ENCODE measurements around the gene ZFYVE27.

The ZFYVE27 gene

DNA sequence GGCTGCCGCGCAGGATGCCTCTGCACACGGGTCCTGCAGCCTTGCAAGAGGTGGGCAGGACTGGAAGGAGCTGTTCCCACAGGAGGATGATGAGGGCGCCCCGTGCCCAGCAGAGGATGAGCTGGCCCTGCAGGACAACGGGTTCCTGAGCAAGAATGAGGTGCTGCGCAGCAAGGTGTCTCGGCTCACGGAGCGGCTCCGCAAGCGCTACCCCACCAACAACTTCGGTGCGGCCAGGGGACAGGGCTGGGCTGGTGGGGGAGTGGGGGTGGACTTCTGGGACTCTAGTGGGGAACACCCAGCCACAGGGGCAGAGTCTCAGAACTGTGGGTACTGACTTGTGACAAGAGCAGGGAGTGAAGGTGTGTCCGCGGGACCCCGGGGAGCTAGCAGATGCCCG lies 16.0 kb downstream of the ZFYVE27 start:
- Histone ChIP-seq H4K20me1 (ENCODE audit: insufficient read depth, low read length) (peaks cover 13% of the 10 kb centered on the region; the same call in 1 of the 2 replicates), H3K4me1 (ENCODE audit: insufficient read depth, low read length) (no peaks in the 10 kb centered on the region), H3K4me3 (ENCODE audit: low read depth in 1 of 2, low read length in 2 of 2) (no peak overlapping the region), H3K79me2 (ENCODE audit: insufficient read depth, low read length) (no peaks in the 10 kb centered on the region), H3K36me3 (ENCODE audit: insufficient read depth, low read length) (peaks cover 97% of the 10 kb centered on the region), H3K27me3 (ENCODE audit: insufficient read depth, low read length, poor library complexity) (no peaks in the 10 kb centered on the region), H3K9ac (ENCODE audit: low read depth, low read length) (no peak overlapping the region), H3K27ac (ENCODE audit: low read length) (no peak overlapping the region), H2AFZ (ENCODE audit: low read depth, low read length) (no peak overlapping the region), H3K4me2 (ENCODE audit: insufficient read depth, low read length) (no peak overlapping the region), H3K9me3 (ENCODE audit: insufficient read depth, low read length, severe bottlenecking) (no peaks in the 10 kb centered on the region)
- ATAC-seq (ENCODE audit: insufficient read depth, low read depth) = no peak
- TF ChIP-seq, protein P1, sequence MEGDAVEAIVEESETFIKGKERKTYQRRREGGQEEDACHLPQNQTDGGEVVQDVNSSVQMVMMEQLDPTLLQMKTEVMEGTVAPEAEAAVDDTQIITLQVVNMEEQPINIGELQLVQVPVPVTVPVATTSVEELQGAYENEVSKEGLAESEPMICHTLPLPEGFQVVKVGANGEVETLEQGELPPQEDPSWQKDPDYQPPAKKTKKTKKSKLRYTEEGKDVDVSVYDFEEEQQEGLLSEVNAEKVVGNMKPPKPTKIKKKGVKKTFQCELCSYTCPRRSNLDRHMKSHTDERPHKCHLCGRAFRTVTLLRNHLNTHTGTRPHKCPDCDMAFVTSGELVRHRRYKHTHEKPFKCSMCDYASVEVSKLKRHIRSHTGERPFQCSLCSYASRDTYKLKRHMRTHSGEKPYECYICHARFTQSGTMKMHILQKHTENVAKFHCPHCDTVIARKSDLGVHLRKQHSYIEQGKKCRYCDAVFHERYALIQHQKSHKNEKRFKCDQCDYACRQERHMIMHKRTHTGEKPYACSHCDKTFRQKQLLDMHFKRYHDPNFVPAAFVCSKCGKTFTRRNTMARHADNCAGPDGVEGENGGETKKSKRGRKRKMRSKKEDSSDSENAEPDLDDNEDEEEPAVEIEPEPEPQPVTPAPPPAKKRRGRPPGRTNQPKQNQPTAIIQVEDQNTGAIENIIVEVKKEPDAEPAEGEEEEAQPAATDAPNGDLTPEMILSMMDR (IDR thresholded peaks at IDR 0.05; ENCODE audit: borderline replicate concordance, extremely low read depth, low read length, poor library complexity, severe bottlenecking) = no peak
- TF ChIP-seq EZH2 (IDR thresholded peaks at IDR 0.05; ENCODE audit: borderline replicate concordance, low read depth, low read length, severe bottlenecking) = no peak
- no peak for DNase-seq

DNA sequence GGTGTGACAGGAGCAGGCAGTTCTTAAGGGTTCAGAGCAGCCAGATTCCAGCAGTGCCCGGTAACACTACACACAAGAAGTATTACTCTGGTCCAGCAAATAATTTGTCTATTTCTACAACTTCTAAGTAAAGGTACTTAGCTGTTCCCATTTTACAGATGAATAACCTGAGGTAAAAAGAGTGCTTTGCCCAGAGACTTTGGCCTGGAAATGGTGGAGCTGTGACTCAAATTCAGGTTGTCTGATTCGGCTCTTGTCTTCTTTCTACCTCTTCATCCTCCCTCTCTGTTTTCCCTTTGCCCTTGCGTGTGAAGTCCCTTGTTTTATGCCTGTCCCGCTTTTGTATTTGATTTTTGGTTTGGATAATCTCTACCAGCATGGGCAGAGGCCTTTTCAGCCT lies 17.8 kb downstream of the ZFYVE27 start:
- no peaks in the 10 kb centered on the region for H3K27me3 ChIP-seq (ENCODE audit: insufficient read depth, low read length, poor library complexity)
- no peaks in the 10 kb centered on the region for H3K79me2 ChIP-seq (ENCODE audit: insufficient read depth, low read length)
- H2AFZ ChIP-seq (ENCODE audit: low read depth, low read length) = no peak overlapping the region
- peaks cover 12% of the 10 kb centered on the region for H4K20me1 ChIP-seq (ENCODE audit: insufficient read depth, low read length)
- DNase-seq (no peak), ATAC-seq (ENCODE audit: insufficient read depth, low read depth) (no peak)
- TF ChIP-seq EZH2 (IDR thresholded peaks at IDR 0.05; ENCODE audit: borderline replicate concordance, low read depth, low read length, severe bottlenecking) = no peak
- TF ChIP-seq, protein P1 (IDR thresholded peaks at IDR 0.05; ENCODE audit: borderline replicate concordance, extremely low read depth, low read length, poor library complexity, severe bottlenecking) = no peak
- H3K36me3 ChIP-seq (ENCODE audit: insufficient read depth, low read length) = peaks cover 90% of the 10 kb centered on the region
- H3K9me3 ChIP-seq (ENCODE audit: insufficient read depth, low read length, severe bottlenecking) = no peaks in the 10 kb centered on the region
- no peak overlapping the region for H3K4me3 ChIP-seq (ENCODE audit: low read depth in 1 of 2, low read length in 2 of 2)
- H3K4me2 ChIP-seq (ENCODE audit: insufficient read depth, low read length) = no peak overlapping the region
- no peak overlapping the region for H3K9ac ChIP-seq (ENCODE audit: low read depth, low read length)
- H3K27ac ChIP-seq (ENCODE audit: low read length) = no peak overlapping the region
- no peaks in the 10 kb centered on the region for H3K4me1 ChIP-seq (ENCODE audit: insufficient read depth, low read length)

DNA sequence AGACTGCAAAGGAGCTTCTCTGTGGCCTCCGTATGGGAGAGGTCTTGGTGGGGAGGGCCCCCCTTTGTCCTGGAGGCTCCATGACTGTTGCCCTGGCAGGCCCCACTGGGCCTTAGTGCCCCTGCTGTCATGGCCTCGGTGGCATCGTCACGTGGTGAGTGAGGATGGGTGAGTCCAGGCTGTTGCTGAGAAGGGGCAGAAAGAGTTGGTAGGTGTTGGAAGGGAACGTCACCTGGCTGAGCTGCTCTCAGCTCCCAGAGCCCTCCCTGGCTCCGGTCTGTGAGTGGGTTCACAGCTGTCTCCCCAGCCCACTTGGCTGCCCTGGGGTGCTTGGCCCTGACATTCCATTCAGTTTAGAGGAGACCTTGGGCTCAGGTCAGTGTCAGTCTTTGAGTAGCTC lies 18.8 kb downstream of the ZFYVE27 start:
- ATAC-seq (ENCODE audit: insufficient read depth, low read depth) = no peak
- Histone ChIP-seq H3K36me3 (ENCODE audit: insufficient read depth, low read length) (peaks cover 86% of the 10 kb centered on the region), H4K20me1 (ENCODE audit: insufficient read depth, low read length) (peaks cover 12% of the 10 kb centered on the region), H3K4me1 (ENCODE audit: insufficient read depth, low read length) (no peaks in the 10 kb centered on the region), H3K9ac (ENCODE audit: low read depth, low read length) (no peak overlapping the region), H3K4me2 (ENCODE audit: insufficient read depth, low read length) (no peak overlapping the region), H2AFZ (ENCODE audit: low read depth, low read length) (no peak overlapping the region), H3K79me2 (ENCODE audit: insufficient read depth, low read length) (no peaks in the 10 kb centered on the region), H3K27me3 (ENCODE audit: insufficient read depth, low read length, poor library complexity) (no peaks in the 10 kb centered on the region), H3K27ac (ENCODE audit: low read length) (no peak overlapping the region), H3K9me3 (ENCODE audit: insufficient read depth, low read length, severe bottlenecking) (no peaks in the 10 kb centered on the region), H3K4me3 (ENCODE audit: low read depth in 1 of 2, low read length in 2 of 2) (no peak overlapping the region)
- no peak for DNase-seq
- TF ChIP-seq, protein P1 (IDR thresholded peaks at IDR 0.05; ENCODE audit: borderline replicate concordance, extremely low read depth, low read length, poor library complexity, severe bottlenecking) = no peak
- TF ChIP-seq EZH2 (IDR thresholded peaks at IDR 0.05; ENCODE audit: borderline replicate concordance, low read depth, low read length, severe bottlenecking) = no peak

DNA sequence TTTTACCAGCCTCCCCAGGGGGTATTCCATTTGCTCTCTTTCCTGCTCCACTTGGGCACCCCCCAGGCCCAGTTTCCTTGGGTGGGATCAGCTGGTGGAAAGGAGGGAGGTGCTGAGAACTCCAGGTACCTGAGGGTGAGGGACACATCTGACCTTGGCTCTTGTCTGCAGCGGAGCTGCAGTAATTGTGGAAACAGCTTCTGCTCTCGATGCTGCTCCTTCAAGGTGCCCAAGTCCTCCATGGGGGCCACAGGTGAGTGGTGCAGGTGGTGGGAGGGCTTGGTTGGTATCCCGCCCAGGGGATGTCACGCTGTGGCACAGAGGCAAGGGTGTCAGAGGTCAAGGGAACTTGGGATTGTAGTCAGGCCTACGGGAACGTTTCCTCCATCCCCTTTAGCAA lies 20.5 kb downstream of the ZFYVE27 start:
- no peak for ATAC-seq (ENCODE audit: insufficient read depth, low read depth)
- no peaks in the 10 kb centered on the region for H3K9me3 ChIP-seq (ENCODE audit: insufficient read depth, low read length, severe bottlenecking)
- H3K9ac ChIP-seq (ENCODE audit: low read depth, low read length) = no peak overlapping the region
- H3K27ac ChIP-seq (ENCODE audit: low read length) = no peak overlapping the region
- H3K27me3 ChIP-seq (ENCODE audit: insufficient read depth, low read length, poor library complexity) = no peaks in the 10 kb centered on the region
- no peak for DNase-seq
- no peak overlapping the region for H3K4me2 ChIP-seq (ENCODE audit: insufficient read depth, low read length)
- H2AFZ ChIP-seq (ENCODE audit: low read depth, low read length) = no peak overlapping the region
- H3K4me3 ChIP-seq (ENCODE audit: low read depth in 1 of 2, low read length in 2 of 2) = no peak overlapping the region
- no peaks in the 10 kb centered on the region for H3K4me1 ChIP-seq (ENCODE audit: insufficient read depth, low read length)
- TF ChIP-seq, protein P1 (IDR thresholded peaks at IDR 0.05; ENCODE audit: borderline replicate concordance, extremely low read depth, low read length, poor library complexity, severe bottlenecking) = no peak
- TF ChIP-seq EZH2 (IDR thresholded peaks at IDR 0.05; ENCODE audit: borderline replicate concordance, low read depth, low read length, severe bottlenecking) = no peak
- peaks cover 10% of the 10 kb centered on the region; the same call in 1 of the 2 replicates for H4K20me1 ChIP-seq (ENCODE audit: insufficient read depth, low read length)
- no peaks in the 10 kb centered on the region for H3K79me2 ChIP-seq (ENCODE audit: insufficient read depth, low read length)
- H3K36me3 ChIP-seq (ENCODE audit: insufficient read depth, low read length) = peaks cover 79% of the 10 kb centered on the region
